Psoas muscle (tissue), 8 donors: ENCODE results near the gene GRID2. TPM values are rescaled to one million over a fixed set of nuclear protein-coding genes. Genes with fewer than 3 reads are reported as not detected.

ENCODE experiments used
- ATAC-seq, 4 donors: fragments of 200-7000 bp; cut with Tn5 transposase; one replicate each; pipeline ENCODE4 v1.9.1; 2020; ENCODE audit warnings: moderate library complexity in 3 of 4, mild to moderate bottlenecking in 2 of 4
- DNase-seq, 2 donors: peaks; one replicate each; pipeline ENCODE4 v3.0.0-alpha.2; 2020
- H3K27ac ChIP-seq: fragments of 200-600 bp; one replicate; pipeline ENCODE4 v1.8.0; 2022
- H3K27me3 ChIP-seq, 3 donors: fragments of 200-600 bp in 1 of 3; one replicate each; pipeline versions ENCODE4 v1.6.1 to v1.8.0; 2013 to 2022; ENCODE audit warnings: low read length in 2 of 3, mild to moderate bottlenecking in 2 of 3, moderate library complexity in 1 of 3; ENCODE audit not compliant: insufficient read depth in 3 of 3
- H3K36me3 ChIP-seq, 2 donors: fragments of 200-600 bp in 1 of 2; one replicate each; pipeline versions ENCODE4 v1.6.1 to v1.8.0; 2013 to 2022; ENCODE audit warnings: low read depth in 1 of 2, mild to moderate bottlenecking in 1 of 2, moderate library complexity in 1 of 2; ENCODE audit not compliant: insufficient read depth in 1 of 2
- H3K4me1 ChIP-seq: fragments of 200-600 bp; one replicate; pipeline ENCODE4 v1.8.0; 2022
- H3K4me3 ChIP-seq: fragments of 200-600 bp; one replicate; pipeline ENCODE4 v1.8.0; 2022; ENCODE audit warnings: mild to moderate bottlenecking
- H3K9me3 ChIP-seq: fragments of 200-600 bp; one replicate; pipeline ENCODE4 v1.8.0; 2022
- CTCF ChIP-seq: fragments of 200-600 bp; IDR thresholded peaks from one replicate; pipeline ENCODE4 v1.8.0; 2022; ENCODE audit warnings: antibody characterized with exemption
- WGBS, 3 donors: extraction: QIAGEN DNeasy Blood & Tissue Kit; methylation state at CpG; one replicate each; pipeline versions ENCODE4 v1.1.6 to v1.1.7; 2013; 5-methylcytosine and 5-hydroxymethylcytosine counted together
- intact Hi-C, 2 donors: fragments of 100-400 bp; cut with DNase I; formaldehyde crosslinking; loops; one replicate each; pipeline versions ENCODE4 v1.11.0 to v1.14.2; 2022
- polyA plus RNA-seq, 3 donors: library from polyadenylated mRNA; stranded (reverse); fragments of 200-250 nt; gene quantifications; one replicate each; pipeline ENCODE4 v1.2.3, GENCODE V29; 2013
- total RNA-seq, 4 donors: library from RNA; stranded (reverse); fragmentation: NEBNext Ultra II Directional in 2 of 4; extraction: Animal tissue kit (Norgen Biotek cat#: 25700) in 2 of 4; gene quantifications; one replicate each; pipeline versions ENCODE4 v1.2.1 to v1.2.4, GENCODE V29; 2021 to 2023
- donor health status: healthy with polysubstance abuse.
- donor health status: DM: no; HTN: no; CAD: no; lungs with moderate emphysema.
- donor health status: Bipolar disorder and iron deficiency.
- donor health status: healthy.
- donor health status: DM: yes; HTN: yes; CAD: no.
- donor health status: DM: no; HTN: no; CAD: no.
- donor health status: DM: no; HTN: no; CAD: no.
- donor health status: DM: yes; HTN: yes; CAD: no.

Gene GRID2
- total and polyA plus RNA-seq, 7 donors: not detected

DNA sequence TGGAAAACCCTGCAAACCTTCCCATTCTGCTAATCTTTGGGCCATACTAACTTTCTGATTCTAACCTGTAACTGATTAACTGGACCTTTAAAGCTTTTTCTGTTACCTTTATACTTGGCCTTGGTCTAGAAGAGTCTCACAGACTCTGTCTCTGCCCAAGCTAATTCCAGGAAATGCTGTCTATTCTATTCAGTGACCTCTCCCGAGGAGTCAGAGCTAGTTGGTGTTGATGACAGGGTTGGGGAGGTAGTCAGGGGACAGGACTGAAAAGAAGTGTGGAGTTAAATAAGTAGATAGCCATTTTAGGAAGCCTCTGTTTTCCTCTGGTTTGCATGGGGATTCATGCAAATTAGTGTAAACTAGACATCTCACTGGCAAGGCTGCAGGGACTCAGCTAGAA lies 429.5 kb downstream of the GRID2 start:
- H3K27me3 ChIP-seq: no peaks in the 10 kb centered on the region
- DNase-seq (no peak), ATAC-seq (no peak)
- H3K4me1 ChIP-seq: no peaks in the 10 kb centered on the region
- intact Hi-C loops: no loop called here
- H3K9me3 ChIP-seq: no peaks in the 10 kb centered on the region
- H3K27ac ChIP-seq: no peak overlapping the region
- WGBS, 3 donors: 31 to 57% (median 50%) methylated on average over 1 of the region's 1 CpG
- H3K36me3 ChIP-seq: no peaks in the 10 kb centered on the region
- H3K4me3 ChIP-seq: no peak overlapping the region
- TF ChIP-seq CTCF: no peak

GRCh38 chr4:92735025-92735665 lies 431.4 kb downstream of the GRID2 start:
- TF ChIP-seq CTCF: no peak
- H3K27me3 ChIP-seq: no peaks in the 10 kb centered on the region
- no peaks in the 10 kb centered on the region for H3K9me3 ChIP-seq
- H3K4me3 ChIP-seq: no peak overlapping the region
- no peak for ATAC-seq
- intact Hi-C loops: no loop called here
- H3K27ac ChIP-seq: no peak overlapping the region
- 91 to 95% (median 91%) methylated on average over 2 of the region's 2 CpGs for WGBS, 3 donors
- no peak for DNase-seq
- no peaks in the 10 kb centered on the region for H3K36me3 ChIP-seq
- H3K4me1 ChIP-seq: no peaks in the 10 kb centered on the region

- H3K9me3 ChIP-seq: no peaks in the 10 kb centered on the region
- H3K27me3 ChIP-seq: no peaks in the 10 kb centered on the region
- ATAC-seq (no peak), DNase-seq (no peak)
- no peak overlapping the region for H3K4me3 ChIP-seq
- no peaks in the 10 kb centered on the region for H3K36me3 ChIP-seq
- H3K4me1 ChIP-seq: no peaks in the 10 kb centered on the region
- TF ChIP-seq CTCF: no peak
- intact Hi-C loops: no loop called here
- no peak overlapping the region for H3K27ac ChIP-seq
Observed at GRCh38 chr4:92760433-92760832, 456.7 kb downstream of the GRID2 start.

DNA sequence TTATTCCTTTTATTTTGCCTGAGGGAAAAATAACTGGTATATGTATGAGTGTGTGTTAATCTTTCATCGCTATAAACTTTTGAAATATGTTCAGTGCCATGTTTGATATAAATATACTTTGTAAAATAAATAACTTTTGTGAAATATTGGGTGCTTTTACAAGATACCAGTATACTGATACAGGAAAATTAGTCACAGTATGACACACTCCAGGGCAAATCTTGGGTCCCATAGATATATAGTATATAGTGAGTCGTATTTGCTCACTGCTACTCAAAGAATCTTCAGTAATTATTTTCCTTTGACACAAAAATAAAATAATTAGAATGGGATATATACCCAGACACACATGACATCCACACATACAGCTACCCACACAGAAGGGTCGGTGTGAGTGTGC lies 472.3 kb downstream of the GRID2 start:
- ATAC-seq: no peak
- intact Hi-C loops: no loop called here
- no peaks in the 10 kb centered on the region for H3K9me3 ChIP-seq
- no peak for TF ChIP-seq CTCF
- no peak for DNase-seq
- no peak overlapping the region for H3K4me3 ChIP-seq
- H3K27me3 ChIP-seq: no peaks in the 10 kb centered on the region
- no peaks in the 10 kb centered on the region for H3K36me3 ChIP-seq
- no peak overlapping the region for H3K27ac ChIP-seq
- 80 to 88% (median 84%) methylated on average over 3 of the region's 3 CpGs for WGBS, 3 donors
- no peaks in the 10 kb centered on the region for H3K4me1 ChIP-seq

DNA sequence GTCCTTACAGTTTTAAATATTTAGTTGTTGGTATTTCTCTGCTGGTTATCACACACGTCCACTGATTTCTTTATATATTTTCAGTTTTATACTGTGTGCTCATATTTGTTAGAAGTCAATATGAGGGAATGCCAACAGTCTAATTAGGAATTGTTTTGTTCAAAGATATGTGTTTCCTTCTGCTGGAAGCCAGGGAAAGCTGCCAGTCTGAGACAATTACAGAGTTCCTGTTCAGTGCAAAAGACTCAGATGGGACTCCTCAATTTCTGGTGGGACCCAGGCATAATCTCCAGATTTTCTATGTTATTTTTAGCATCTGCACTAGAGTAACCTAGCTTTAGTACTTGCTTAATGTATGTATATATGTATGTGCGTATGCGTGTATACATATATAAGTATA lies 486.0 kb downstream of the GRID2 start:
- intact Hi-C loops: no loop called here
- WGBS, 3 donors: 75 to 76% (median 76%) methylated on average over 3 of the region's 3 CpGs
- no peak for TF ChIP-seq CTCF
- ATAC-seq: no peak
- Histone ChIP-seq H3K36me3 (no peaks in the 10 kb centered on the region), H3K27me3 (no peaks in the 10 kb centered on the region), H3K4me3 (no peak overlapping the region), H3K27ac (no peak overlapping the region), H3K4me1 (no peaks in the 10 kb centered on the region), H3K9me3 (no peaks in the 10 kb centered on the region)
- DNase-seq: no peak
